Caco-2 (cell line): Measurements from ENCODE around the gene OR5H1. TPM values are rescaled to one million over a fixed set of nuclear protein-coding genes. Genes with fewer than 3 reads are reported as not detected.

Experiments used
- BruUV-seq: library from RNA; stranded (reverse); fragments of 400-500 nt; replicated peaks from 2 replicates; lab custom pipeline; 2021; lab: Mats Ljungman, UMichigan
- CTCF ChIA-PET: fragments of 300-600 bp; sonication (Branson Sonifier 250); formaldehyde crosslinking; loops from one replicate; lab custom pipeline; 2022; ENCODE audit warnings: antibody characterized with exemption; lab: Charles Lee
- POLR2A ChIA-PET: fragments of 300-600 bp; sonication (Branson Sonifier 250); formaldehyde crosslinking; loops from one replicate; lab custom pipeline; 2022; ENCODE audit warnings: antibody characterized with exemption; lab: Charles Lee
- DNase-seq, 2 experiments: peaks; one replicate each; pipeline versions ENCODE4 v3.0.0 to v3.0.0-alpha.2; 2020 to 2022
- H3K27me3 ChIP-seq: replicated peaks from 2 replicates; pipeline ENCODE4 v1.6.0; 2011; ENCODE audit warnings: low read length; ENCODE audit not compliant: control insufficient read depth, insufficient read depth
- H3K36me3 ChIP-seq: 2 replicates; pipeline ENCODE4 v1.5.1; 2011; ENCODE audit warnings: low read length; ENCODE audit not compliant: control insufficient read depth, insufficient read depth
- H3K4me1 ChIP-seq: fragments of 250-450 bp; sonication (Bioruptor Pico); 2 replicates; pipeline ENCODE4 v1.5.1; 2020; ENCODE audit warnings: mild to moderate bottlenecking
- H3K4me3 ChIP-seq: 2 replicates; pipeline ENCODE4 v1.5.1; 2011; ENCODE audit warnings: low read depth, mild to moderate bottlenecking, control low read depth, low read length
- H3K9me3 ChIP-seq: fragments of 250-450 bp; sonication (Bioruptor Pico); 2 replicates; pipeline ENCODE4 v1.5.1; 2020; ENCODE audit warnings: mild to moderate bottlenecking, moderate library complexity
- H3K27ac Mint-ChIP-seq: one replicate; pipeline ENCODE4 v1.8.0; 2022; ENCODE audit warnings: mixed read lengths; ENCODE audit not compliant: unreplicated experiment
- H3K27me3 Mint-ChIP-seq: one replicate; pipeline ENCODE4 v1.8.0; 2022; ENCODE audit warnings: mixed read lengths; ENCODE audit not compliant: insufficient read depth, unreplicated experiment
- H3K36me3 Mint-ChIP-seq: one replicate; pipeline ENCODE4 v1.8.0; 2022; ENCODE audit warnings: mild to moderate bottlenecking, mixed read lengths; ENCODE audit not compliant: insufficient read depth, unreplicated experiment
- H3K4me1 Mint-ChIP-seq: one replicate; pipeline ENCODE4 v1.8.0; 2022; ENCODE audit warnings: low read depth, mixed read lengths; ENCODE audit not compliant: unreplicated experiment
- H3K4me3 Mint-ChIP-seq: one replicate; pipeline ENCODE4 v1.8.0; 2022; ENCODE audit warnings: mild to moderate bottlenecking, moderate library complexity, mixed read lengths; ENCODE audit not compliant: unreplicated experiment
- H3K9me3 Mint-ChIP-seq: one replicate; pipeline ENCODE4 v1.8.0; 2022; ENCODE audit warnings: mixed read lengths; ENCODE audit not compliant: unreplicated experiment
- intact Hi-C: fragments of 100-400 bp; cut with micrococcal nuclease; formaldehyde crosslinking; loops from one replicate; pipeline ENCODE4 v1.10.0; 2022; ENCODE audit not compliant: unreplicated experiment
- total RNA-seq: library from RNA; stranded (reverse); gene quantifications from 2 replicates; pipeline ENCODE4 v1.2.3, GENCODE V29; 2022
- TF ChIP-seq, protein P1 (sequence below), 2 experiments: fragments of 200-600 bp in 1 of 2; IDR thresholded peaks; 1 replicate in 1 of 2; 2 replicates in 1 of 2; pipeline versions ENCODE4 v1.5.1 to v1.8.0; 2011 to 2022; ENCODE audit warnings: antibody characterized with exemption in 1 of 2, control low read depth in 1 of 2, inconsistent platforms in 1 of 2, low read depth in 1 of 2, low read length in 1 of 2, mild to moderate bottlenecking in 1 of 2, moderate library complexity in 1 of 2; ENCODE audit not compliant: insufficient read depth in 1 of 2, severe bottlenecking in 1 of 2, unreplicated experiment in 1 of 2

The OR5H1 gene
- total RNA-seq, 1 experiment from 2014 or later: not detected

DNA sequence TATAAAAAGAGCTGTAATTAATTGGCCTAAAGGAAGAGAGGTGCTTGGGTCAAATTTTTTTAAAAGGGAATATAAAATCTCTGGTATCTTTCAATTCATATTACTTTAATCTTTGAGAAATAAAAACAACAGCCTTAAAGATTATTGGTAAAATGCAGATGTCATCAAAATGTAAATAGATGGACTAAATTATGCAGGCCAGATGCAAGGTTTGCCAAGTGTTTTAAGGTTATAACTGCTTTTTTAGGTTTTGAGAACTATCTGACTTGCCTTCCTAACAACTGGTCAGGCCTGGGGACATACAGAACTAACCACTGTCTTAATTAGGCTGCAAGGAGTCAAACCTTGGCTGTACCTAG, 20.0 kb upstream of the OR5H1 start:
- no peaks in the 10 kb centered on the region for H3K27me3 Mint-ChIP-seq
- CTCF ChIA-PET: no interaction called here
- H3K4me1 ChIP-seq: no peaks in the 10 kb centered on the region
- no peaks in the 10 kb centered on the region for H3K36me3 Mint-ChIP-seq
- no peak overlapping the region for H3K4me3 ChIP-seq
- intact Hi-C loops: no loop called here
- H3K36me3 ChIP-seq: no peaks in the 10 kb centered on the region
- H3K9me3 Mint-ChIP-seq: peaks cover 47% of the 10 kb centered on the region
- POLR2A ChIA-PET: no interaction called here
- no peaks in the 10 kb centered on the region for H3K27me3 ChIP-seq
- no peak overlapping the region for H3K27ac Mint-ChIP-seq
- BruUV-seq: no TSS peak
- DNase-seq: no peak
- H3K9me3 ChIP-seq: no peaks in the 10 kb centered on the region
- H3K4me3 Mint-ChIP-seq: no peak overlapping the region
- H3K4me1 Mint-ChIP-seq: no peaks in the 10 kb centered on the region
- TF ChIP-seq, protein P1, sequence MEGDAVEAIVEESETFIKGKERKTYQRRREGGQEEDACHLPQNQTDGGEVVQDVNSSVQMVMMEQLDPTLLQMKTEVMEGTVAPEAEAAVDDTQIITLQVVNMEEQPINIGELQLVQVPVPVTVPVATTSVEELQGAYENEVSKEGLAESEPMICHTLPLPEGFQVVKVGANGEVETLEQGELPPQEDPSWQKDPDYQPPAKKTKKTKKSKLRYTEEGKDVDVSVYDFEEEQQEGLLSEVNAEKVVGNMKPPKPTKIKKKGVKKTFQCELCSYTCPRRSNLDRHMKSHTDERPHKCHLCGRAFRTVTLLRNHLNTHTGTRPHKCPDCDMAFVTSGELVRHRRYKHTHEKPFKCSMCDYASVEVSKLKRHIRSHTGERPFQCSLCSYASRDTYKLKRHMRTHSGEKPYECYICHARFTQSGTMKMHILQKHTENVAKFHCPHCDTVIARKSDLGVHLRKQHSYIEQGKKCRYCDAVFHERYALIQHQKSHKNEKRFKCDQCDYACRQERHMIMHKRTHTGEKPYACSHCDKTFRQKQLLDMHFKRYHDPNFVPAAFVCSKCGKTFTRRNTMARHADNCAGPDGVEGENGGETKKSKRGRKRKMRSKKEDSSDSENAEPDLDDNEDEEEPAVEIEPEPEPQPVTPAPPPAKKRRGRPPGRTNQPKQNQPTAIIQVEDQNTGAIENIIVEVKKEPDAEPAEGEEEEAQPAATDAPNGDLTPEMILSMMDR (IDR thresholded peaks at IDR 0.05; ENCODE audit: insufficient read depth in 1 of 2, low read depth in 1 of 2, low read length in 1 of 2, severe bottlenecking in 1 of 2, unreplicated experiment in 1 of 2): no peak

DNA sequence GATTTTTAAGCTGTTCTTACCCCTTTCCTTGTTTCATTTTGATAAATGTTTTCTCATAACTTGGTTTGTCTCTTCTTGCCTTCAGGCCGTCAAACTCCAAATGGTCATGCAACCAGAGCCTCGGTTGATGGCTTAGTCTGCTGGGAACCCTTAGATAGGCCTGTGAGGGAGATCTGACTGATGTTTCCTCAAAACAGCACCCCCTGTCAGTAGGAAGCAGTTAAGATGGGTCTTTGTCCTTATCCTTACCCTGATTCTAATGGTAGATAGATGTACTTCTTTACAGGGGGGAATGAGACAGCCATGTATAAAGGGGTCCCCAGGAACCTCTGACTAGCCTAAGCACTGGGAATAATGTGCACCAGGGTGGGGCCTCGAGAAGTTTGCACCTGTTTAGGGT, 16.3 kb upstream of the OR5H1 start:
- Mint-ChIP-seq H3K4me1 (no peaks in the 10 kb centered on the region), H3K36me3 (no peaks in the 10 kb centered on the region), H3K27me3 (no peaks in the 10 kb centered on the region), H3K4me3 (no peak overlapping the region), H3K9me3 (peaks cover 40% of the 10 kb centered on the region), H3K27ac (no peak overlapping the region)
- H3K4me1 ChIP-seq: no peaks in the 10 kb centered on the region
- TF ChIP-seq, protein P1 (IDR thresholded peaks at IDR 0.05; ENCODE audit: insufficient read depth in 1 of 2, low read depth in 1 of 2, low read length in 1 of 2, severe bottlenecking in 1 of 2, unreplicated experiment in 1 of 2): no peak
- H3K4me3 ChIP-seq: no peak overlapping the region
- CTCF ChIA-PET: no interaction called here
- intact Hi-C loops: no loop called here
- BruUV-seq: no TSS peak
- DNase-seq: no peak
- H3K27me3 ChIP-seq: no peaks in the 10 kb centered on the region
- POLR2A ChIA-PET: no interaction called here
- H3K36me3 ChIP-seq: no peaks in the 10 kb centered on the region
- H3K9me3 ChIP-seq: no peaks in the 10 kb centered on the region; the same call in 1 of the 2 replicates

DNA sequence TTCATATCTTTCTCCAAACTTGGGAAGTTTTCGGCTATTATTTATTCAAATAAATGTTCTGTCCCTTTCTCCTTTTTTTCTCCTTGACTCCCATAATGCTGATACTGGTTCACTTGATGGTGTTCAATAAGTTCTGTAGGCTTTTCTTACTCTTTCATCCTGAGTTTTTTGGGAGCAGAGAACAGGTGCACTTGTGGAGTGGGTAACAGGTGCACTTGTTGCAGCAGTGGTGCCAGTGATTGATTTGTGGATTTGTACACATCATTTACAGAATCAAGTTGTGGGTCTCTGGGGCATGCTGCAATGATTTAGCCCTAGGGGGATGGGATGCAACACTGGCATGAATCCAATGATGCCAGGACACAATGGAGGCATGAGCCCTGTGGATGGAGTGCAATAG, 14.8 kb upstream of the OR5H1 start:
- ChIA-PET CTCF (no interaction called here), POLR2A (no interaction called here)
- no TSS peak for BruUV-seq
- no peak for DNase-seq
- Mint-ChIP-seq H3K4me3 (no peak overlapping the region), H3K4me1 (no peaks in the 10 kb centered on the region), H3K36me3 (no peaks in the 10 kb centered on the region), H3K27me3 (no peaks in the 10 kb centered on the region), H3K9me3 (peaks cover 28% of the 10 kb centered on the region), H3K27ac (no peak overlapping the region)
- intact Hi-C loops: no loop called here
- no peaks in the 10 kb centered on the region for H3K27me3 ChIP-seq
- H3K4me3 ChIP-seq: no peak overlapping the region
- TF ChIP-seq, protein P1 (IDR thresholded peaks at IDR 0.05; ENCODE audit: insufficient read depth in 1 of 2, low read depth in 1 of 2, low read length in 1 of 2, severe bottlenecking in 1 of 2, unreplicated experiment in 1 of 2): no peak
- H3K36me3 ChIP-seq: no peaks in the 10 kb centered on the region
- no peaks in the 10 kb centered on the region for H3K4me1 ChIP-seq
- no peaks in the 10 kb centered on the region; the same call in 1 of the 2 replicates for H3K9me3 ChIP-seq
